HEK293 (cell line): Measurements from ENCODE around the gene MUC4.

ENCODE experiments used
- ATF2 ChIP-seq: fragments of 450-650 bp; formaldehyde crosslinking; IDR thresholded peaks from 2 replicates; pipeline ENCODE4 v1.5.1; 2016; ENCODE audit warnings: missing biosample characterization, missing genetic modification characterization, low read depth
- SALL2 ChIP-seq: fragments of 450-650 bp; formaldehyde crosslinking; IDR thresholded peaks from 2 replicates; pipeline ENCODE4 v1.5.0; 2017; ENCODE audit warnings: missing biosample characterization, mild to moderate bottlenecking, missing genetic modification characterization, borderline replicate concordance
- SP2 ChIP-seq: fragments of 450-650 bp; formaldehyde crosslinking; IDR thresholded peaks from 2 replicates; pipeline ENCODE4 v1.5.1; 2016; ENCODE audit warnings: missing biosample characterization, missing genetic modification characterization
- ZBTB20 ChIP-seq: fragments of 450-650 bp; formaldehyde crosslinking; IDR thresholded peaks from 2 replicates; pipeline ENCODE4 v1.5.1; 2016; ENCODE audit warnings: missing biosample characterization, missing genetic modification characterization
- ZNF404 ChIP-seq: fragments of 450-650 bp; formaldehyde crosslinking; IDR thresholded peaks from 2 replicates; pipeline ENCODE4 v1.5.1; 2017; ENCODE audit warnings: missing biosample characterization, missing genetic modification characterization
- ZNF768 ChIP-seq: fragments of 450-650 bp; formaldehyde crosslinking; IDR thresholded peaks from 2 replicates; pipeline ENCODE4 v1.5.1; 2018; ENCODE audit warnings: missing biosample characterization, mild to moderate bottlenecking, missing genetic modification characterization
- TF ChIP-seq, protein P1 (sequence below): fragments of 450-650 bp; formaldehyde crosslinking; IDR thresholded peaks from 2 replicates; pipeline ENCODE4 v1.5.1; 2016; ENCODE audit warnings: missing biosample characterization, missing genetic modification characterization
- TF ChIP-seq, protein P2 (sequence below): fragments of 450-650 bp; formaldehyde crosslinking; IDR thresholded peaks from 2 replicates; pipeline ENCODE4 v1.5.1; 2016; ENCODE audit warnings: missing biosample characterization, missing genetic modification characterization

DNA sequence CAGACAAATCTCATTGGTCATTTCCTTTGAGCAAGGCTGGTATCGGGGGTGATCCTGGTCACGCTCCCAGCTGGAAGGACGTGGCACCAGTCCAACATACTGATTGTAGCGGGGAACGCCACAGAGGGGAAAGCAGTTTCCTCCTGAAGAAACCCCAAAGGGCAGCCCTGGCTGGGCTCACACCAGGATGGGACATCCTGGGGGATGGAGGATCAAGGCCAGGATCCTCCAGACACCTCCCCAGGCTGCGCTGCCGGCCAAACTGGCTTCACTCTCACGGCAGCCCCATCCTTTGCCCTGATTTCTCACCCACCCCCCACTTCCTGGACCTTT lies 54.3 kb downstream of the MUC4 start:
- TF ChIP-seq, protein P1, sequence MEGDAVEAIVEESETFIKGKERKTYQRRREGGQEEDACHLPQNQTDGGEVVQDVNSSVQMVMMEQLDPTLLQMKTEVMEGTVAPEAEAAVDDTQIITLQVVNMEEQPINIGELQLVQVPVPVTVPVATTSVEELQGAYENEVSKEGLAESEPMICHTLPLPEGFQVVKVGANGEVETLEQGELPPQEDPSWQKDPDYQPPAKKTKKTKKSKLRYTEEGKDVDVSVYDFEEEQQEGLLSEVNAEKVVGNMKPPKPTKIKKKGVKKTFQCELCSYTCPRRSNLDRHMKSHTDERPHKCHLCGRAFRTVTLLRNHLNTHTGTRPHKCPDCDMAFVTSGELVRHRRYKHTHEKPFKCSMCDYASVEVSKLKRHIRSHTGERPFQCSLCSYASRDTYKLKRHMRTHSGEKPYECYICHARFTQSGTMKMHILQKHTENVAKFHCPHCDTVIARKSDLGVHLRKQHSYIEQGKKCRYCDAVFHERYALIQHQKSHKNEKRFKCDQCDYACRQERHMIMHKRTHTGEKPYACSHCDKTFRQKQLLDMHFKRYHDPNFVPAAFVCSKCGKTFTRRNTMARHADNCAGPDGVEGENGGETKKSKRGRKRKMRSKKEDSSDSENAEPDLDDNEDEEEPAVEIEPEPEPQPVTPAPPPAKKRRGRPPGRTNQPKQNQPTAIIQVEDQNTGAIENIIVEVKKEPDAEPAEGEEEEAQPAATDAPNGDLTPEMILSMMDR (tag by site-specific recombination), result no peak
- no peak for TF ChIP-seq SALL2
- no peak for TF ChIP-seq ATF2
- TF ChIP-seq ZNF404 (tag by site-specific recombination), result no peak
- TF ChIP-seq, protein P2, sequence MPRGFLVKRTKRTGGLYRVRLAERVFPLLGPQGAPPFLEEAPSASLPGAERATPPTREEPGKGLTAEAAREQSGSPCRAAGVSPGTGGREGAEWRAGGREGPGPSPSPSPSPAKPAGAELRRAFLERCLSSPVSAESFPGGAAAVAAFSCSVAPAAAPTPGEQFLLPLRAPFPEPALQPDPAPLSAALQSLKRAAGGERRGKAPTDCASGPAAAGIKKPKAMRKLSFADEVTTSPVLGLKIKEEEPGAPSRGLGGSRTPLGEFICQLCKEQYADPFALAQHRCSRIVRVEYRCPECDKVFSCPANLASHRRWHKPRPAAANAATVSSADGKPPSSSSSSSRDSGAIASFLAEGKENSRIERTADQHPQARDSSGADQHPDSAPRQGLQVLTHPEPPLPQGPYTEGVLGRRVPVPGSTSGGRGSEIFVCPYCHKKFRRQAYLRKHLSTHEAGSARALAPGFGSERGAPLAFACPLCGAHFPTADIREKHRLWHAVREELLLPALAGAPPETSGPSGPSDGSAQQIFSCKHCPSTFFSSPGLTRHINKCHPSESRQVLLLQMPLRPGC (tag by site-specific recombination), result no peak
- TF ChIP-seq ZBTB20 (tag by site-specific recombination), result no peak
- no peak for TF ChIP-seq SP2 (tag by site-specific recombination)
- no peak for TF ChIP-seq ZNF768
